Activated B cell treated with CpG ODN at 0.5 μM for 24 hours (primary cell): Measurements from ENCODE around the gene ELOVL5. TPM values are rescaled to one million over a fixed set of nuclear protein-coding genes. Genes with fewer than 3 reads are reported as not detected.

ENCODE experiments used
- ATAC-seq: fragments of 200-7000 bp; cut with Tn5 transposase; one replicate; pipeline ENCODE4 v1.10.0; 2021; ENCODE audit warnings: low read depth, mild to moderate bottlenecking, moderate library complexity
- CTCF ChIA-PET: fragments of 350-600 bp; sonication (Branson Sonifier 250); formaldehyde crosslinking; loops from one replicate; lab custom pipeline; 2021; ENCODE audit warnings: antibody characterized with exemption; lab: Charles Lee
- POLR2A ChIA-PET: fragments of 350-600 bp; sonication (Branson Sonifier 250); formaldehyde crosslinking; loops from one replicate; lab custom pipeline; 2021; ENCODE audit warnings: antibody characterized with exemption; lab: Charles Lee
- DNase-seq: peaks from one replicate; pipeline ENCODE4 v3.0.0; 2022
- H3K27ac Mint-ChIP-seq: one replicate; pipeline ENCODE4 v1.8.0; 2020; ENCODE audit warnings: mixed read lengths
- H3K27me3 Mint-ChIP-seq: one replicate; pipeline ENCODE4 v1.8.0; 2021; ENCODE audit warnings: mixed read lengths
- H3K36me3 Mint-ChIP-seq: one replicate; pipeline ENCODE4 v1.8.0; 2021; ENCODE audit warnings: low read depth, mixed read lengths
- H3K4me1 Mint-ChIP-seq: one replicate; pipeline ENCODE4 v1.8.0; 2021; ENCODE audit warnings: mixed read lengths
- H3K4me3 Mint-ChIP-seq: one replicate; pipeline ENCODE4 v1.8.0; 2020; ENCODE audit warnings: mild to moderate bottlenecking, mixed read lengths
- H3K9me3 Mint-ChIP-seq: one replicate; pipeline ENCODE4 v1.8.0; 2020; ENCODE audit warnings: mixed read lengths
- CTCF ChIP-seq: fragments of 200-600 bp; IDR thresholded peaks from one replicate; pipeline ENCODE4 v1.8.0; 2022; ENCODE audit warnings: antibody characterized with exemption, mild to moderate bottlenecking
- intact Hi-C: fragments of 100-400 bp; cut with micrococcal nuclease; formaldehyde crosslinking; loops from one replicate; pipeline ENCODE4 v1.15.1; 2024
- total RNA-seq: library from RNA; stranded (reverse); gene quantifications from 2 replicates; pipeline ENCODE4 v1.2.3, GENCODE V29; 2022

Gene ELOVL5
- total RNA-seq, 1 donor from 2014 or later: 127 TPM

- POLR2A ChIA-PET: no interaction called here
- intact Hi-C loops: loop anchor here (10.0 kb wide), 1 partner anchor 257 kb away; the partner anchor contains the start of gene GSTA4
- H3K27me3 Mint-ChIP-seq: no peaks in the 10 kb centered on the region
- H3K4me3 Mint-ChIP-seq: no peak overlapping the region
- no peaks in the 10 kb centered on the region for H3K9me3 Mint-ChIP-seq
- peaks cover 15% of the 10 kb centered on the region for H3K36me3 Mint-ChIP-seq
- peak overlapping the region; percentile 43 for H3K27ac Mint-ChIP-seq
- DNase-seq (no peak), ATAC-seq (no peak)
- no peak for TF ChIP-seq CTCF
- CTCF ChIA-PET: interaction anchor here (2.0 kb wide), 1 partner anchor 42 kb away, joined by 6 read pairs; no protein-coding TSS in a partner anchor
- peaks cover 79% of the 10 kb centered on the region for H3K4me1 Mint-ChIP-seq
These were observed 96.5 kb downstream of the ELOVL5 start for GRCh38 chr6:53252177-53252692.

- Mint-ChIP-seq H3K4me3 (no peak overlapping the region), H3K4me1 (peaks cover 81% of the 10 kb centered on the region), H3K27me3 (no peaks in the 10 kb centered on the region), H3K9me3 (no peaks in the 10 kb centered on the region), H3K36me3 (peaks cover 9% of the 10 kb centered on the region), H3K27ac (peak overlapping the region; percentile 88)
- ChIA-PET CTCF (interaction anchor here (1.2 to 2.0 kb wide), 2 partner anchors 22 to 44 kb away, joined by 3 to 6 read pairs; no protein-coding TSS in a partner anchor), POLR2A (interaction anchor here (0.6 to 1.3 kb wide), 4 partner anchors 10 to 96 kb away, joined by 3 to 5 read pairs (median 4); no protein-coding TSS in a partner anchor)
- no peak for TF ChIP-seq CTCF
- ATAC-seq (no peak), DNase-seq (no peak)
- intact Hi-C loops: loop anchor here (2.0 to 10.0 kb wide), 4 partner anchors 14 to 256 kb away; partner anchors contain the start of gene GSTA4
These were observed 97.6 kb downstream of the ELOVL5 start for GRCh38 chr6:53251033-53251672.

- Mint-ChIP-seq H3K36me3 (peaks cover 9% of the 10 kb centered on the region), H3K27me3 (no peaks in the 10 kb centered on the region), H3K27ac (peak overlapping the region; percentile 88), H3K4me3 (peak overlapping the region; percentile 17), H3K4me1 (peaks cover 82% of the 10 kb centered on the region), H3K9me3 (no peaks in the 10 kb centered on the region)
- no peak for DNase-seq
- intact Hi-C loops: loop anchor here (2.0 to 10.0 kb wide), 4 partner anchors 14 to 256 kb away; partner anchors contain the start of gene GSTA4
- ATAC-seq: peak; percentile 77
- ChIA-PET POLR2A (interaction anchor here (0.6 to 1.3 kb wide), 8 partner anchors 9 to 97 kb away, joined by 3 to 5 read pairs (median 4); no protein-coding TSS in a partner anchor), CTCF (interaction anchor here (1.1 to 2.0 kb wide), 4 partner anchors 22 to 78 kb away, joined by 3 to 7 read pairs (median 4); no protein-coding TSS in a partner anchor)
- no peak for TF ChIP-seq CTCF
These were observed 98.3 kb downstream of the ELOVL5 start for GRCh38 chr6:53250176-53251032.

GRCh38 chr6:53246924-53247323 is 101.8 kb downstream of the ELOVL5 start:
- Mint-ChIP-seq H3K4me1 (peaks cover 93% of the 10 kb centered on the region), H3K4me3 (peak overlapping the region; percentile 35), H3K36me3 (peaks cover 1% of the 10 kb centered on the region), H3K27ac (peak overlapping the region; percentile 76), H3K27me3 (no peaks in the 10 kb centered on the region), H3K9me3 (no peaks in the 10 kb centered on the region)
- DNase-seq: no peak
- intact Hi-C loops: loop anchor here (5.0 to 10.0 kb wide), 2 partner anchors 300 to 752 kb away; partner anchors contain the start of gene GCLC
- ChIA-PET POLR2A (interaction anchor here (0.8 to 1.9 kb wide), 6 partner anchors 11 to 214 kb away, joined by 3 to 7 read pairs (median 4); no protein-coding TSS in a partner anchor), CTCF (interaction anchor here (1.3 to 3.1 kb wide), 4 partner anchors 21 to 215 kb away, joined by 3 to 14 read pairs (median 3); no protein-coding TSS in a partner anchor)
- TF ChIP-seq CTCF: no peak
- no peak for ATAC-seq
